Measurements from ENCODE around the gene RBM42. TPM values are rescaled to one million over a fixed set of nuclear protein-coding genes. Genes with fewer than 3 reads are reported as not detected.

The RBM42 gene
- total RNA-seq, 3 donors from 2014 or later (not counting 1 experiment from before 2014, with no cell fraction given) = 51.6 to 61.7 (median 58.2) TPM

GRCh38 chr19:35618857-35619256, 10.0 kb upstream of the RBM42 start:
- no peak for TF ChIP-seq CTCF (IDR thresholded peaks at IDR 0.05)
- no peak overlapping the region for H3K4me3 Mint-ChIP-seq
- Histone ChIP-seq H3K36me3 (ENCODE audit: control insufficient read depth, insufficient read depth, low read length) (peaks cover 13% of the 10 kb centered on the region), H3K9me3 (ENCODE audit: control insufficient read depth, insufficient read depth, low read length) (no peaks in the 10 kb centered on the region), H3K27me3 (ENCODE audit: control insufficient read depth, insufficient read depth, low read length) (no peaks in the 10 kb centered on the region), H3K4me3 (ENCODE audit: low read length) (no peak overlapping the region), H3K4me1 (ENCODE audit: control insufficient read depth, insufficient read depth, low read length) (no peaks in the 10 kb centered on the region), H3K27ac (ENCODE audit: low read length) (no peak overlapping the region)
- no peaks in the 10 kb centered on the region for H3K4me1 Mint-ChIP-seq
- H3K27me3 Mint-ChIP-seq (ENCODE audit: low read depth in 2 of 2) = no peaks in the 10 kb centered on the region
- intact Hi-C loops (cut with micrococcal nuclease) = no loop called here
- WGBS (ENCODE audit: insufficient coverage) = 97% methylated on average over 7 of the region's 7 CpGs
- H3K36me3 Mint-ChIP-seq = no peaks in the 10 kb centered on the region
- ATAC-seq = no peak
- no peaks in the 10 kb centered on the region for H3K9me3 Mint-ChIP-seq
- no peak for DNase-seq
- no peak overlapping the region for H3K27ac Mint-ChIP-seq

GRCh38 chr19:35619290-35619923, 9.4 kb upstream of the RBM42 start:
- ATAC-seq (no peak), DNase-seq (no peak)
- Mint-ChIP-seq H3K4me3 (no peak overlapping the region), H3K36me3 (no peaks in the 10 kb centered on the region), H3K4me1 (no peaks in the 10 kb centered on the region), H3K27me3 (ENCODE audit: low read depth in 2 of 2) (no peaks in the 10 kb centered on the region), H3K27ac (no peak overlapping the region), H3K9me3 (no peaks in the 10 kb centered on the region)
- no peaks in the 10 kb centered on the region for H3K9me3 ChIP-seq (ENCODE audit: control insufficient read depth, insufficient read depth, low read length)
- H3K36me3 ChIP-seq (ENCODE audit: control insufficient read depth, insufficient read depth, low read length) = peaks cover 13% of the 10 kb centered on the region
- no peak overlapping the region for H3K4me3 ChIP-seq (ENCODE audit: low read length)
- H3K27ac ChIP-seq (ENCODE audit: low read length) = no peak overlapping the region
- no peak for TF ChIP-seq CTCF (IDR thresholded peaks at IDR 0.05)
- H3K4me1 ChIP-seq (ENCODE audit: control insufficient read depth, insufficient read depth, low read length) = no peaks in the 10 kb centered on the region
- no peaks in the 10 kb centered on the region for H3K27me3 ChIP-seq (ENCODE audit: control insufficient read depth, insufficient read depth, low read length)
- 97% methylated on average over 12 of the region's 12 CpGs for WGBS (ENCODE audit: insufficient coverage)
- intact Hi-C loops (cut with micrococcal nuclease) = no loop called here

- H3K27me3 ChIP-seq (ENCODE audit: control insufficient read depth, insufficient read depth, low read length) = no peaks in the 10 kb centered on the region
- no peaks in the 10 kb centered on the region for H3K4me1 ChIP-seq (ENCODE audit: control insufficient read depth, insufficient read depth, low read length)
- Mint-ChIP-seq H3K4me3 (no peak overlapping the region), H3K9me3 (no peaks in the 10 kb centered on the region), H3K4me1 (no peaks in the 10 kb centered on the region), H3K27me3 (ENCODE audit: low read depth in 2 of 2) (no peaks in the 10 kb centered on the region), H3K36me3 (no peaks in the 10 kb centered on the region), H3K27ac (no peak overlapping the region)
- peaks cover 13% of the 10 kb centered on the region for H3K36me3 ChIP-seq (ENCODE audit: control insufficient read depth, insufficient read depth, low read length)
- intact Hi-C loops (cut with micrococcal nuclease) = no loop called here
- no peak for DNase-seq
- no peak for ATAC-seq
- H3K27ac ChIP-seq (ENCODE audit: low read length) = no peak overlapping the region
- 97% methylated on average over 17 of the region's 17 CpGs for WGBS (ENCODE audit: insufficient coverage)
- TF ChIP-seq CTCF (IDR thresholded peaks at IDR 0.05) = no peak
- H3K9me3 ChIP-seq (ENCODE audit: control insufficient read depth, insufficient read depth, low read length) = no peaks in the 10 kb centered on the region
- no peak overlapping the region for H3K4me3 ChIP-seq (ENCODE audit: low read length)
These were observed 8.8 kb upstream of the RBM42 start for GRCh38 chr19:35620001-35620400.

GRCh38 chr19:35621708-35622107, 7.1 kb upstream of the RBM42 start:
- H3K4me1 Mint-ChIP-seq = no peaks in the 10 kb centered on the region
- Histone ChIP-seq H3K36me3 (ENCODE audit: control insufficient read depth, insufficient read depth, low read length) (peaks cover 8% of the 10 kb centered on the region), H3K9me3 (ENCODE audit: control insufficient read depth, insufficient read depth, low read length) (no peaks in the 10 kb centered on the region), H3K27ac (ENCODE audit: low read length) (no peak overlapping the region), H3K27me3 (ENCODE audit: control insufficient read depth, insufficient read depth, low read length) (no peaks in the 10 kb centered on the region), H3K4me3 (ENCODE audit: low read length) (no peak overlapping the region), H3K4me1 (ENCODE audit: control insufficient read depth, insufficient read depth, low read length) (no peaks in the 10 kb centered on the region)
- no peak overlapping the region for H3K4me3 Mint-ChIP-seq
- no peaks in the 10 kb centered on the region for H3K27me3 Mint-ChIP-seq (ENCODE audit: low read depth in 2 of 2)
- H3K27ac Mint-ChIP-seq = no peak overlapping the region
- TF ChIP-seq CTCF (IDR thresholded peaks at IDR 0.05) = no peak
- H3K36me3 Mint-ChIP-seq = no peaks in the 10 kb centered on the region
- 96% methylated on average over 9 of the region's 9 CpGs for WGBS (ENCODE audit: insufficient coverage)
- H3K9me3 Mint-ChIP-seq = no peaks in the 10 kb centered on the region
- intact Hi-C loops (cut with micrococcal nuclease) = no loop called here
- ATAC-seq (no peak), DNase-seq (no peak)
